ENCODE results near the gene EMILIN1. TPM values are rescaled to one million over a fixed set of nuclear protein-coding genes. Genes with fewer than 3 reads are reported as not detected.

EMILIN1 gene
- total RNA-seq, 1 donor from 2014 or later: 180 TPM

DNA sequence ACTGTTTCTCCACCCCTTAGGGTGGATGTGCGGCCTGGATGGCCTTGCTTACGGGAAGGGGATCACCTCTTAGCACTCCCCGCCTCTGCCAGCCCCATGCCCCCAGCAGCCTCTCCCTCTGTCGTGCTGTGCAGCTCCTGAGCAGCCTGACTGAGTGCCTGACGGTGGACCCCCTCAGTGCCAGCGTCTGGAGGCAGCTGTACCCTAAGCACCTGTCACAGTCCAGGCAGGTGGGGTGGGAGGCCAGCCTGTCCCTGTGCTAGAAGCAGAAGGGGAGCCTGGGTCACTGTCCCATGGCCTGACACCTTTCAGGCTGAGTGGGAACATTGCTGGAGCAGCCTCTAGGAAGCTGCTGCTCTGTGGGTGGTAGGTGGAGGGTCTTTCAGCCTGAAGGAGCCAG, 40.4 kb upstream of the EMILIN1 start:
- H3K36me3 Mint-ChIP-seq (ENCODE audit: low read depth): peaks cover 39% of the 10 kb centered on the region
- no peaks in the 10 kb centered on the region for H3K9me3 Mint-ChIP-seq (ENCODE audit: low read depth)
- peaks cover 38% of the 10 kb centered on the region for H3K4me1 Mint-ChIP-seq (ENCODE audit: low read depth)
- H3K4me3 Mint-ChIP-seq (ENCODE audit: unreplicated experiment): no peak overlapping the region
- H3K27ac Mint-ChIP-seq (ENCODE audit: unreplicated experiment): no peak overlapping the region
- TF ChIP-seq, protein P1, sequence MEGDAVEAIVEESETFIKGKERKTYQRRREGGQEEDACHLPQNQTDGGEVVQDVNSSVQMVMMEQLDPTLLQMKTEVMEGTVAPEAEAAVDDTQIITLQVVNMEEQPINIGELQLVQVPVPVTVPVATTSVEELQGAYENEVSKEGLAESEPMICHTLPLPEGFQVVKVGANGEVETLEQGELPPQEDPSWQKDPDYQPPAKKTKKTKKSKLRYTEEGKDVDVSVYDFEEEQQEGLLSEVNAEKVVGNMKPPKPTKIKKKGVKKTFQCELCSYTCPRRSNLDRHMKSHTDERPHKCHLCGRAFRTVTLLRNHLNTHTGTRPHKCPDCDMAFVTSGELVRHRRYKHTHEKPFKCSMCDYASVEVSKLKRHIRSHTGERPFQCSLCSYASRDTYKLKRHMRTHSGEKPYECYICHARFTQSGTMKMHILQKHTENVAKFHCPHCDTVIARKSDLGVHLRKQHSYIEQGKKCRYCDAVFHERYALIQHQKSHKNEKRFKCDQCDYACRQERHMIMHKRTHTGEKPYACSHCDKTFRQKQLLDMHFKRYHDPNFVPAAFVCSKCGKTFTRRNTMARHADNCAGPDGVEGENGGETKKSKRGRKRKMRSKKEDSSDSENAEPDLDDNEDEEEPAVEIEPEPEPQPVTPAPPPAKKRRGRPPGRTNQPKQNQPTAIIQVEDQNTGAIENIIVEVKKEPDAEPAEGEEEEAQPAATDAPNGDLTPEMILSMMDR (IDR thresholded peaks at IDR 0.05): no peak
- no peaks in the 10 kb centered on the region for H3K27me3 Mint-ChIP-seq (ENCODE audit: low read depth)
- peak; percentile 83 for DNase-seq (ENCODE audit: low spot score)

DNA sequence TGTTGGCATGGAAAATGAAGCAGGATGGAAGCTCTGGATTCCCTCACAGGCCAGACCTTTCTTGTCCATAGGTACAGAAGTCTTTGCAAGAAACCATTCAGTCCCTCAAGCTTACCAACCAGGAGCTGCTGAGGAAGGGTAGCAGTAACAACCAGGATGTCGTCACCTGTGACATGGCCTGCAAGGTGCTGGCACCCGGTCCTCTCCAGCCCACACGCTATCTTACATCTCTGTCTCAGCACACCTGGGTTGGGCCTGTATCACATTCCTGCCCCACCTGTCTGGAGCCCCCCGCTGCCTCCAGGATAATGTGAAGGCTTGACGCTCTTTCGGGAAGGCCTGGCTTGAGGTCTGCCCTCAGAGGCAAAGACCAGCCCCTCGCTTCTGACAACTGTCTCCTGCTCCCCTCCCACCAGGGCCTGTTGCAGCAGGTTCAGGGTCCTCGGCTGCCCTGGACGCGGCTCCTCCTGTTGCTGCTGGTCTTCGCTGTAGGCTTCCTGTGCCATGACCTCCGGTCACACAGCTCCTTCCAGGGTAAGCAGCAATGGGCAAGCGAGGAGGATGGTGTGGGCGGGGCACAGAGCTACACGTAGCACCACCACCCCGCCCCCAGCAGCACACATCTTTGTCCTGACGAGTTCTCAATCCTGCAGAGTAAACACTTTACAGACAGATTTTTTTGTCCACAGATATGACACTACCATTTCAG, 39.6 kb upstream of the EMILIN1 start:
- peak; percentile 72 for DNase-seq (ENCODE audit: low spot score)
- TF ChIP-seq, protein P1 (IDR thresholded peaks at IDR 0.05): no peak
- peaks cover 39% of the 10 kb centered on the region for H3K36me3 Mint-ChIP-seq (ENCODE audit: low read depth)
- H3K9me3 Mint-ChIP-seq (ENCODE audit: low read depth): no peaks in the 10 kb centered on the region
- H3K4me1 Mint-ChIP-seq (ENCODE audit: low read depth): peaks cover 35% of the 10 kb centered on the region
- no peak overlapping the region for H3K27ac Mint-ChIP-seq (ENCODE audit: unreplicated experiment)
- H3K4me3 Mint-ChIP-seq (ENCODE audit: unreplicated experiment): no peak overlapping the region
- H3K27me3 Mint-ChIP-seq (ENCODE audit: low read depth): no peaks in the 10 kb centered on the region

DNA sequence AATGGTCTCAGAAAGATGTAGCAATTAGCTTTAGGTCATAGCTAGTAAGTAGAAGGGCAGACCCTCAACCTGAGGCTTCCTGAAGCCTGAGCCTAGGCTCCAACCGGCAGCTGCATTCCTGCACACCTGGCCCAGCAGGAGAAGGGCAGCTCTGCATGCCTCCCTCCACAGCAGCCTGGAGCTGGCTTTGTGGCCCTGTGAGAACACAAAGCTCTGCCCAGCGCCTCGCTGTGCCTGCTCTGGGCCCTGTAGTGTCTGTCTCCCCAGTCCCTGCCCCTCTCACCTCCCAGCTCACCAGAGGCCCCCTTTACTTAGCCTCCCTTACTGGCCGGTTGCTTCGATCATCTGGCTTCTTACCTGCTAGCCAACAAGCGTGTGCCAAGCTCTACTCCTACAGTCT, 39.0 kb upstream of the EMILIN1 start:
- Mint-ChIP-seq H3K4me1 (ENCODE audit: low read depth) (peaks cover 28% of the 10 kb centered on the region), H3K27me3 (ENCODE audit: low read depth) (no peaks in the 10 kb centered on the region), H3K36me3 (ENCODE audit: low read depth) (peaks cover 38% of the 10 kb centered on the region), H3K9me3 (ENCODE audit: low read depth) (no peaks in the 10 kb centered on the region), H3K4me3 (ENCODE audit: unreplicated experiment) (no peak overlapping the region), H3K27ac (ENCODE audit: unreplicated experiment) (no peak overlapping the region)
- DNase-seq (ENCODE audit: low spot score): peak; percentile 60
- TF ChIP-seq, protein P1 (IDR thresholded peaks at IDR 0.05): no peak

DNA sequence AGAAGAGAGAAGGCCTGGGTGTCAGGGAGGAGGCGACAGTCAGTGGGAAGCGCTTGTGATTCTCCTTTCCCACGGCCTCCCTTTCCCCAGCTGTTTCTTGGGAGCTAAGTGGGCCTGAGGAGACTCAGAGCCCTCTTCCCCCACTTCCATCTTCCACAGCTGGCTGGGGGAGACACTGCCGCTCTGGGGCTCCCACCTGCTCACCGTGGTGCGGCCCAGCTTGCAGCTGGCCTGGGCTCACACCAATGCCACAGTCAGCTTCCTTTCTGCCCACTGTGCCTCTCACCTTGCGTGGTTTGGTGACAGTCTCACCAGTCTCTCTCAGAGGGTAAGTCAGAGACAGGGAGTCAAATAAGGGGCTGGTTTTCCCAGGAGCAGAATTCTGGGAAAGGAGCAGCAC, 38.5 kb upstream of the EMILIN1 start:
- peaks cover 38% of the 10 kb centered on the region for H3K36me3 Mint-ChIP-seq (ENCODE audit: low read depth)
- DNase-seq (ENCODE audit: low spot score): peak; percentile 40
- peaks cover 24% of the 10 kb centered on the region for H3K4me1 Mint-ChIP-seq (ENCODE audit: low read depth)
- H3K27me3 Mint-ChIP-seq (ENCODE audit: low read depth): no peaks in the 10 kb centered on the region
- H3K27ac Mint-ChIP-seq (ENCODE audit: unreplicated experiment): no peak overlapping the region
- no peak overlapping the region for H3K4me3 Mint-ChIP-seq (ENCODE audit: unreplicated experiment)
- TF ChIP-seq, protein P1 (IDR thresholded peaks at IDR 0.05): no peak
- H3K9me3 Mint-ChIP-seq (ENCODE audit: low read depth): no peaks in the 10 kb centered on the region

- Mint-ChIP-seq H3K4me3 (ENCODE audit: unreplicated experiment) (no peak overlapping the region), H3K27ac (ENCODE audit: unreplicated experiment) (no peak overlapping the region), H3K36me3 (ENCODE audit: low read depth) (peaks cover 38% of the 10 kb centered on the region), H3K27me3 (ENCODE audit: low read depth) (no peaks in the 10 kb centered on the region), H3K9me3 (ENCODE audit: low read depth) (no peaks in the 10 kb centered on the region), H3K4me1 (ENCODE audit: low read depth) (peaks cover 20% of the 10 kb centered on the region)
- DNase-seq (ENCODE audit: low spot score): no peak
- TF ChIP-seq, protein P1 (IDR thresholded peaks at IDR 0.05): no peak
Observed at GRCh38 chr2:27040282-27040681, 38.1 kb upstream of the EMILIN1 start.
